ENCODE results near the gene RB1.
A peak's percentile ranks its signal among the peaks of the same experiment; 100 is the strongest.

RB1 gene

DNA sequence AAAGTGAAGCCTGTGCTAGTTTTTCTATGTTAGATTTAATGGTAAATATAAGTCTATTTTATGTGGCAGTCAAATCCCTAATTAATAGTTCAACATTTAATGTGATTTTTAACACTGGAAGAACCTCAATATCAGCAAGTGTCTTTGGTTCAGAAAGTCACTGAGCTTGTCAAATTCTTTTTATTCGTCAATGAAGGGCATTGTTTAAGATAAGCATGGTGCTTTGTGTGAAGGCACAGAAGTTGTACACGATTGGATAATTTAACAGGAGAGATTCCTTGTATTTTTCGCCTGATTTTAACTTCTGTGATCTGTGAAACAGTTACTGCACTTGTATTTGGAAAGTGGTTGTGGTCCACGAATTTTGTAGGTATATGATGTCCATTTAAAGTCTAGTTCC is 30.2 kb upstream of the RB1 start:
- H3K9me3 Mint-ChIP-seq: no peaks in the 10 kb centered on the region
- intact Hi-C loops (cut with micrococcal nuclease): no loop called here
- no peak overlapping the region for H3K27ac Mint-ChIP-seq
- H3K36me3 Mint-ChIP-seq (ENCODE audit: low read depth): peaks cover 30% of the 10 kb centered on the region
- no peaks in the 10 kb centered on the region for H3K27me3 Mint-ChIP-seq
- H3K4me3 Mint-ChIP-seq: no peak overlapping the region
- peaks cover 7% of the 10 kb centered on the region for H3K4me1 Mint-ChIP-seq (ENCODE audit: low read depth)

- H3K36me3 Mint-ChIP-seq (ENCODE audit: low read depth): peaks cover 8% of the 10 kb centered on the region
- H3K27ac Mint-ChIP-seq: no peak overlapping the region
- H3K27me3 Mint-ChIP-seq: no peaks in the 10 kb centered on the region
- H3K4me3 Mint-ChIP-seq: no peak overlapping the region
- no peaks in the 10 kb centered on the region for H3K9me3 Mint-ChIP-seq
- intact Hi-C loops (cut with micrococcal nuclease): no loop called here
- H3K4me1 Mint-ChIP-seq (ENCODE audit: low read depth): no peaks in the 10 kb centered on the region
Measured at GRCh38 chr13:48275507-48275906, 28.0 kb upstream of the RB1 start.

DNA sequence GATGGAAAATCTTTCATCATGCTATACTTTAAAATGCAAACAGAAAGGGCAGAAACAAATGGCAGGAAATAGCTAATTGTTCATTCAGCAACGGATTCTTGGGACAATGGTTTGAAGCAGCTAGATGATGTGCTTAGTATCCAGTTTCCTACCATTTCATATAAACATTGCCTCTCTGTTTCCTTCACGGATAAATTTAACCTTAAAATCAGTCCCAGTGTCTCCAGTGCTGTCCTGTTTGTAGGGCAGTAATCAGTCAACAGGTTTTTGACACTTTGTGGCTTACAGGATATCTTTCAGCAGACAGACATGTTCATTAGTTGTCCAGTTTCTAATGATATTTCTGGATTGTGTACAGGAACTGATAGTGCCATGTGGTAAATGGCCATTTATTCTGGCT is 24.7 kb upstream of the RB1 start:
- H3K27ac Mint-ChIP-seq: no peak overlapping the region

DNA sequence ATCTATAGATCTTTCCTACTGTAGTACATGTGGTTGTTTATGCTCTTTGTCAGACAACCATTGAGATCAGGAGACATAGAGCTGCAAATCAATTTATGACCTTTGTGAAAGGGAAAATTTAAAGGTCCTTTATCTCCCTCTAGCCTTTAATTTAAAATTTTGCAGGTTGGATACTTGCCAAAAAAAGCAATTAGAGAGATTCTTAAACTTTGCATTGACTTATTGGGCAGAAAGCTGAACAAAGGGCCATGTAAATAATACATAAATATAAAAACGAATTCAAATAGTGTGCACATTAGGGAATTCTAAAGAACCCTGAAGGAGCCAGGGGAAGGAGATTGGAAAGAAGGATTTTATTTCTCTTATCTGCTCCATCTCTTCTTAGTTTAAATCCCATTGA is 22.0 kb upstream of the RB1 start:
- intact Hi-C loops (cut with micrococcal nuclease): no loop called here
- no peaks in the 10 kb centered on the region for H3K27me3 Mint-ChIP-seq
- H3K4me3 Mint-ChIP-seq: no peak overlapping the region
- H3K9me3 Mint-ChIP-seq: no peaks in the 10 kb centered on the region
- H3K4me1 Mint-ChIP-seq (ENCODE audit: low read depth): no peaks in the 10 kb centered on the region
- H3K27ac Mint-ChIP-seq: no peak overlapping the region
- H3K36me3 Mint-ChIP-seq (ENCODE audit: low read depth): no peaks in the 10 kb centered on the region

More for the DNA sequence above, 24.7 kb upstream of the RB1 start:
- H3K4me3 Mint-ChIP-seq: no peak overlapping the region
- H3K27me3 Mint-ChIP-seq: no peaks in the 10 kb centered on the region
- intact Hi-C loops (cut with micrococcal nuclease): no loop called here
- no peaks in the 10 kb centered on the region for H3K36me3 Mint-ChIP-seq (ENCODE audit: low read depth)
- H3K4me1 Mint-ChIP-seq (ENCODE audit: low read depth): no peaks in the 10 kb centered on the region
- no peaks in the 10 kb centered on the region for H3K9me3 Mint-ChIP-seq

DNA sequence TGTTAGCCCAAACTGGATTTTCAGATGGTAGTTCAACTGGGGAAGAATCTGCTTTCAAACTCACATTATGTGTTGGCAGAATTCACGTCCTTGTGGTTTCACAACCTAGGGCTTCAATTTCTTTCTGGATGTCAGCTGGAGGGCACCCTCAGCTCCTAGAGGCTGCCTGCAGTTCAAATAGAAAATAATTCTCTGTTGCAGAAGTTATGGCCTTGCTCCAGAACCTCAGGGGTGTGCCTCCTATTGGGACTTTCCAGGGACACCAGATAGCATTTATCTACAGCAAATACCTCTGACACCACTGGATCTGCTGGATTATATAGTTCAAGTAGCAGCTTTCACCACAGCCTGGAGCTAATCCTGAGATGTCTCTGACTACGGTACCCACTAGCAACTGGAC is 11.8 kb upstream of the RB1 start:
- no peaks in the 10 kb centered on the region for H3K9me3 Mint-ChIP-seq
- H3K27me3 Mint-ChIP-seq: peaks cover 2% of the 10 kb centered on the region
- no peaks in the 10 kb centered on the region for H3K36me3 Mint-ChIP-seq (ENCODE audit: low read depth)
- intact Hi-C loops (cut with micrococcal nuclease): no loop called here
- H3K4me3 Mint-ChIP-seq: no peak overlapping the region
- H3K27ac Mint-ChIP-seq: no peak overlapping the region
- H3K4me1 Mint-ChIP-seq (ENCODE audit: low read depth): no peaks in the 10 kb centered on the region

- Mint-ChIP-seq H3K36me3 (ENCODE audit: low read depth) (no peaks in the 10 kb centered on the region), H3K27me3 (peaks cover 2% of the 10 kb centered on the region), H3K27ac (no peak overlapping the region), H3K4me1 (ENCODE audit: low read depth) (no peaks in the 10 kb centered on the region), H3K9me3 (no peaks in the 10 kb centered on the region), H3K4me3 (no peak overlapping the region)
- intact Hi-C loops (cut with micrococcal nuclease): no loop called here
Measured at GRCh38 chr13:48292650-48293049, 10.9 kb upstream of the RB1 start.

DNA sequence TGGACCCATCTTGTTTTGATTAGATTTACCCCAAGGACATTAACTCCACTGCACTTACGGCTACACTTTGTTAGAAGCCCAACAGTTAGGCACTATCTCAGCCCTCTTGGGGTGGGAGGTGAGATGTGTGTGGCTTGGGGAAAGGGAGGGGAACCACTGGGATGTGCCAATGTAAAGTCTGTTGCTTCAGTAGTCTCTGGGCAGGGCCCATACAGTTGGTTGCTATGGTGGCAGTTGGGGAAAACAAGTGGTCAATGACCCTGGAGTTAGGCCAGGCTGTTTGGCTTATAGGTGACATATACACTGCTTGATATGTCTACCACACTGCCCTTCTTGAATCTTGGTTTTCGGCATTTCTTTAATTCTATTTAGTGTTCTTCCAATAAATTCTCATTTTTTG is 8.9 kb upstream of the RB1 start:
- intact Hi-C loops (cut with micrococcal nuclease): no loop called here
- H3K36me3 Mint-ChIP-seq (ENCODE audit: low read depth): no peaks in the 10 kb centered on the region
- H3K4me1 Mint-ChIP-seq (ENCODE audit: low read depth): peaks cover 4% of the 10 kb centered on the region
- H3K4me3 Mint-ChIP-seq: no peak overlapping the region
- H3K27ac Mint-ChIP-seq: no peak overlapping the region
- no peaks in the 10 kb centered on the region for H3K27me3 Mint-ChIP-seq
- no peaks in the 10 kb centered on the region for H3K9me3 Mint-ChIP-seq

DNA sequence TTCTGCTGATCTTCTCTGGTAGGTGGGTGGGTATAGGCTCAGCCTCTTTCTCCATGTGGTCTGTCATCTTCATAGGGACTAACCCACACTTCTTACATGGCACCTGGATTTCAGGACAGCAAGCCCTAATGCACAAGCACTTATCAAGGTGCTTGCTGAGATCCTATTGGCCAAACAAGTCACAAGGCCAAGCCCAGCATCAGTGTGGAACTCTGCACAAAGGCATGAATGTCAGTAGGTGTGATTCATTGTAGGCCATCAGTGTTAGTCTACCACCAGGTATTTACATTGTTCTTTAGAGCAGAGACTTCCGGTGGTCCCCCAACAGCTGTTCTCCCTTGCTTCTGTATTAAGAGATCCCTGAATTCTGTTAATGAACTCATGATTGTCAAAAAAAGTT is 8.3 kb upstream of the RB1 start:
- no peak overlapping the region for H3K27ac Mint-ChIP-seq
- intact Hi-C loops (cut with micrococcal nuclease): no loop called here

DNA sequence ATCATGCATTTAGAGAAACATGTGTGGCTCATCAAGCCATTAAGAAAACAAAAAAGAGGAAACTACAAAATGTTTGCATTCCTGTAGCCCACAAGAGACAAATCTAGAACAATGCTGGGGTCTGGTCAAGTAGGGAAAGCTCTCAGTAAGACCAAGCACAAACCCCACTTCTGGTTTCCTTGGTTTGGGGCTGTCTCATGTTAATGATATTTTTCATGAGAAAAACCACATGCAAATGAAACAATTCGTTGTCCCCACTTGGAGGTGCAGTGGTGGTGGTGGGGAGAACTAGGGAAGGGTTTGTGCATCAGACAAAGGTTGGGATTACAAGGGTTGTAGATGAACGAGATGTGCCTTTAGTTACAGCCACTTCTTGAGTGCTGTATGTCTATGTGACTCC is 7.0 kb upstream of the RB1 start:
- peaks cover 8% of the 10 kb centered on the region for H3K4me1 Mint-ChIP-seq (ENCODE audit: low read depth)
- no peak overlapping the region for H3K4me3 Mint-ChIP-seq
- intact Hi-C loops (cut with micrococcal nuclease): no loop called here
- no peaks in the 10 kb centered on the region for H3K27me3 Mint-ChIP-seq
- H3K27ac Mint-ChIP-seq: no peak overlapping the region
- H3K9me3 Mint-ChIP-seq: no peaks in the 10 kb centered on the region
- H3K36me3 Mint-ChIP-seq (ENCODE audit: low read depth): no peaks in the 10 kb centered on the region

More for the DNA sequence above, 8.3 kb upstream of the RB1 start:
- H3K4me1 Mint-ChIP-seq (ENCODE audit: low read depth): peaks cover 8% of the 10 kb centered on the region
- no peak overlapping the region for H3K4me3 Mint-ChIP-seq
- no peaks in the 10 kb centered on the region for H3K27me3 Mint-ChIP-seq
- no peaks in the 10 kb centered on the region for H3K9me3 Mint-ChIP-seq
- no peaks in the 10 kb centered on the region for H3K36me3 Mint-ChIP-seq (ENCODE audit: low read depth)

DNA sequence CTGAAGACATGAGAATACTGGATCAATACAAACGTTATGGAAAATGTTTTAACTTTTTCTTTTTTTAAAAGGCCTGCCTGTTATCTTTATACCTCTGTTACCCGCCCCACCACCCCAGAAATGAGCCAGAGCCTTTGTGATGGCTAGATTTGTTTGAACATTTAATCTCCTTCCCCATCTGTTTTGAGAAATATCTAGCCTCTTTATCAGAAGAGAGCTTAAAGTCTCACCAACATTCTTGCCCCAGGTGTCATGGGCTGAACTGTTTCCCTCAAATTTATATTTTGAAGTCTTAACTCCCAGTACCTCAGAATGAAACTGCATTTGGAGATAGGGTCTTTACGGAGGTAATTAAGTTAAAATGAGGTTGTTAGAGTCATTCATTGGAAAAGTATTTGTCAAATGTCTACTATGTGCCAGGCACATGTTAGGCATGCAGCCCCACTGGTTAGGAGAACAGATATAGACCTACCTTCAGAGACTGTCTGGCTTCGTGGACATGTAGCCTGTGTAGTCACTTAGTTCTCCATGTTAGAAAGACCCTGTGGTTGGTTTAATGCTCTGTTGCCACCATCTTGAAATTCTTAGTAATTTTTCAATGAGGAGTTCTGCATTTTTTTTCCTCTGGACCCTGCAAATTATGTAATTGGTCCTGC is 6.3 kb upstream of the RB1 start:
- Mint-ChIP-seq H3K27ac (no peak overlapping the region), H3K36me3 (ENCODE audit: low read depth) (no peaks in the 10 kb centered on the region), H3K4me1 (ENCODE audit: low read depth) (peaks cover 8% of the 10 kb centered on the region), H3K4me3 (no peak overlapping the region), H3K27me3 (no peaks in the 10 kb centered on the region), H3K9me3 (no peaks in the 10 kb centered on the region)
- intact Hi-C loops (cut with micrococcal nuclease): no loop called here

GRCh38 chr13:48299591-48299990 is 4.0 kb upstream of the RB1 start:
- Mint-ChIP-seq H3K27ac (peak overlapping the region; percentile 8), H3K4me3 (no peak overlapping the region), H3K9me3 (no peaks in the 10 kb centered on the region), H3K4me1 (ENCODE audit: low read depth) (peaks cover 17% of the 10 kb centered on the region), H3K27me3 (no peaks in the 10 kb centered on the region), H3K36me3 (ENCODE audit: low read depth) (peaks cover 15% of the 10 kb centered on the region)
- intact Hi-C loops (cut with micrococcal nuclease): no loop called here

- Mint-ChIP-seq H3K4me1 (ENCODE audit: low read depth) (peaks cover 33% of the 10 kb centered on the region), H3K27ac (peak overlapping the region; percentile 95), H3K36me3 (ENCODE audit: low read depth) (peaks cover 37% of the 10 kb centered on the region), H3K4me3 (peak overlapping the region; percentile 77), H3K27me3 (no peaks in the 10 kb centered on the region), H3K9me3 (no peaks in the 10 kb centered on the region)
- intact Hi-C loops (cut with micrococcal nuclease): loop anchor here (1.0 to 5.0 kb wide), 2 partner anchors 41 to 70 kb away; partner anchors contain the start of gene ITM2B
Measured at GRCh38 chr13:48302871-48303358, 636 bp upstream of the RB1 start.

DNA sequence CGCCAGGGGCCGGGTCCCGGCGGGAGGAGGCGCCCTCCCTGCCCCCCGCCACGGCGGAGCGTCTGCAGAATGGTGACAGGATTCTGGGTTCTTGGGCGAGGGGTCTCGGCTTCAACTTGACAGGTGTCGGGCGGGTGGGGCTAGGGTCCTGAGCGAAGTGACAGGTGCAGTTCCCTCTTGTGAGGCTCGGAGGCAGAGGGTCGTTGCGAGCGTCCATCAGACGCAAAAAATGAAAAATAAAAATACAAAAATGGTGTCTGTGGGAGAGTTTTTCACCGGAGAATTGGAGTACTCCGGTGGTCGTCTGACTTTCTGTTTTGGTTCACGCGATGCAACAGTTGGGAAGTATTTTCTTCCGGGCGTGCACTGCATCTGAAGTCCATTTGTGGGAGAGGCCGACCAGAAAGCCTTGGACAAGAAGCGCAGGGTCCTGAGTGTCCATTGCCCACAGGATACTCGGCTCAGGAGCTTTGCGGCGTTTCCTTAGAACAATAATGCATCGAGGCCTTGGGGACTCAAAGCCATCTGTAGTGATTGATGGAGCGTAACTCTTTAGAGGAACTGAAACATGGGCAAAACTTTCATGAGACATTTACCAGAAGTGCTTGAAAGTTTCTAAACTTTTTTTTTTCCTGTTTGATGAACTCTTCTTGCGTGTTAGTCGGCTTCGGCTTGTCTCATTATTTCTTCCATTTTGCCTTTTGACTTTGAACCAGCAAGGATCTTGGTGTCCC is 759 bp downstream of the RB1 start:
- Mint-ChIP-seq H3K27me3 (no peaks in the 10 kb centered on the region), H3K4me1 (ENCODE audit: low read depth) (peaks cover 33% of the 10 kb centered on the region), H3K27ac (peak overlapping the region; percentile 95), H3K36me3 (ENCODE audit: low read depth) (peaks cover 44% of the 10 kb centered on the region), H3K4me3 (peak overlapping the region; percentile 77), H3K9me3 (no peaks in the 10 kb centered on the region)
- intact Hi-C loops (cut with micrococcal nuclease): loop anchor here (5.0 kb wide), 1 partner anchor 42 kb away; no protein-coding TSS in a partner anchor

DNA sequence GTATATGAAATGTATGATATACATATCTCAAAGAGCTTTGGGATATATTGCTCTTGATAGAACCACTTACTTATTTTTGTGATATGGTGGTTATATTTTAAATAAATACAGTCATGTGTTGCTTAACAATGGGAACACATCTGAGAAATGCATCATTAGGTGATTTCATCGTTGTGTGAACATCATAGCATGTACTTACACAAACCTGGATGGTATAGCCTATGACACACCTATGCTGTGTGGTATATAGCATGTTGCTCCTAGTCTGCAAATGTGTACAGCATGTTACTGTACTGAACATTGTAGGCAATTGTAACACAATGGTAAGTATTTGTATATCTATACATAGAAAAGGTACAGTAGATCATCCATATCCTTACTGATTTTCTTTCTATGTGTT is 7.7 kb downstream of the RB1 start:
- H3K36me3 Mint-ChIP-seq (ENCODE audit: low read depth): peaks cover 75% of the 10 kb centered on the region

More for the DNA sequence above, 7.7 kb downstream of the RB1 start:
- no peaks in the 10 kb centered on the region for H3K27me3 Mint-ChIP-seq
- intact Hi-C loops (cut with micrococcal nuclease): no loop called here
- H3K27ac Mint-ChIP-seq: no peak overlapping the region
- H3K4me1 Mint-ChIP-seq (ENCODE audit: low read depth): peaks cover 30% of the 10 kb centered on the region
- H3K4me3 Mint-ChIP-seq: no peak overlapping the region
- peaks cover 11% of the 10 kb centered on the region for H3K9me3 Mint-ChIP-seq

Data from dendritic cell treated with granulocyte-macrophage colony-stimulating factor and Interleukin-4, amounts not matched to agents 40 ng/mL and 50 ng/mL, for 4 days (primary cell).